Heart right ventricle (tissue), 16 donors: ENCODE data around the gene BRF1. TPM values are rescaled to one million over a fixed set of nuclear protein-coding genes. Genes with fewer than 3 reads are reported as not detected.
A peak's percentile ranks its signal among the peaks of the same experiment; 100 is the strongest.
"Not testable (repeated sequence)": the region's sequence is repeated elsewhere in the genome, so short reads cannot be mapped to it uniquely, and the experiment has no call there.

Experiments
- ATAC-seq, 8 donors: fragments of 200-7000 bp; cut with Tn5 transposase; one replicate each; pipeline ENCODE4 v1.9.1; 2020; ENCODE audit warnings: mild to moderate bottlenecking in 8 of 8, moderate library complexity in 8 of 8, moderate number of reproducible peaks in 1 of 8
- DNase-seq, 2 donors: peaks; one replicate each; pipeline ENCODE4 v3.0.0-alpha.2; 2020
- H3K27ac ChIP-seq, 10 donors: fragments of 200-600 bp; sonication (generic) in 2 of 10; one replicate each; pipeline versions ENCODE4 v1.5.0 to v1.8.0; 2020 to 2022; ENCODE audit warnings: mild to moderate bottlenecking in 3 of 10
- H3K27me3 ChIP-seq, 7 donors: fragments of 200-600 bp; one replicate each; pipeline ENCODE4 v1.8.0; 2021 to 2022; ENCODE audit warnings: mild to moderate bottlenecking in 2 of 7
- H3K36me3 ChIP-seq, 9 donors: fragments of 200-600 bp; sonication (generic) in 1 of 9; one replicate each; pipeline versions ENCODE4 v1.5.0 to v1.8.0; 2020 to 2022; ENCODE audit warnings: mild to moderate bottlenecking in 2 of 9
- H3K4me1 ChIP-seq, 9 donors: fragments of 200-600 bp; sonication (generic) in 1 of 9; one replicate each; pipeline versions ENCODE4 v1.5.0 to v1.8.0; 2020 to 2022; ENCODE audit warnings: mild to moderate bottlenecking in 4 of 9
- H3K4me3 ChIP-seq, 10 donors: fragments of 200-600 bp; sonication (generic) in 2 of 10; one replicate each; pipeline versions ENCODE4 v1.5.0 to v1.8.0; 2020 to 2022; ENCODE audit warnings: mild to moderate bottlenecking in 7 of 10, moderate library complexity in 2 of 10
- H3K9me3 ChIP-seq, 11 donors: fragments of 200-600 bp in 10 of 11; sonication (generic) in 2 of 11; one replicate each; pipeline versions ENCODE4 v1.5.0 to v1.8.0; 2013 to 2022; ENCODE audit warnings: mild to moderate bottlenecking in 2 of 11, control low read depth in 1 of 11, moderate library complexity in 1 of 11
- CTCF ChIP-seq, 9 donors: fragments of 200-600 bp; sonication (generic) in 2 of 9; IDR thresholded peaks; one replicate each; pipeline versions ENCODE4 v1.5.0 to v1.8.0; 2021 to 2022; ENCODE audit warnings: antibody characterized with exemption in 9 of 9, mild to moderate bottlenecking in 5 of 9, moderate library complexity in 1 of 9
- WGBS, 2 donors: extraction: QIAGEN DNeasy Blood & Tissue Kit; methylation state at CpG; one replicate each; pipeline ENCODE4 v1.1.7; 2013; ENCODE audit warnings: inconsistent platforms in 1 of 2; 5-methylcytosine and 5-hydroxymethylcytosine counted together
- intact Hi-C, 10 donors: fragments of 100-400 bp; cut with DNase I; formaldehyde crosslinking; loops; one replicate each; pipeline versions ENCODE4 v1.11.1 to v1.14.2; 2022
- polyA plus RNA-seq, 2 donors: library from polyadenylated mRNA; stranded (reverse); fragments of 200-250 nt; gene quantifications; one replicate each; pipeline ENCODE4 v1.2.3, GENCODE V29; 2013
- total RNA-seq, 10 donors: library from RNA; stranded (reverse); fragmentation: NEBNext Ultra II Directional in 3 of 10; extraction: Animal tissue kit (Norgen Biotek cat#: 25700) in 3 of 10; gene quantifications; one replicate each; pipeline versions ENCODE4 v1.2.1 to v1.2.4, GENCODE V29; 2021 to 2023
- donor health status: Arrhythmogenic right ventricular cardiomyopathy.
- donor health status: ischemic (EF 13 %, LVEDD 7.1; RV severe dilation, severe dysfunction).
- donor health status: healthy with polysubstance abuse.
- donor health status: DM: no; HTN: yes; CAD: no.
- donor health status: DM: no; HTN: no; CAD: no.
- donor health status: ischemic (EF 25% LVEDD 6.9; RV normal size, moderate dysfunction).
- donor health status: ischemic (EF 25% LVEDD 5.7; RV mildly dilated, moderate dysfunction).
- donor health status: healthy.
- donor health status: DM: yes; HTN: yes; CAD: no.
- donor health status: Ischemic cardiomyopathy.
- donor health status: ischemic (EF 35%, LVEDD 5.7; RV mildly dilated, moderate dysfunction).
- donor health status: nonischemic (EF 11% LVEDD 7.7; RV severe dilation, severe dysfunction).
- donor health status: DM: yes; HTN: yes; CAD: no.
- donor health status: PGD.
- donor health status: ischemic (EF 29% LVEDD 5.4; RV normal size, mild dysfunction).
- donor health status: nonischemic (EF 23%, LVEDD 6.1; RV moderate dilation, normal function).

BRF1 gene
- total and polyA plus RNA-seq, 12 donors = 12.7 to 30.8 (median 16.2) TPM

- Histone ChIP-seq H3K4me1 (peaks cover 46 to 99% (median 79%) of the 10 kb centered on the region in 9 donors), H3K9me3 (no peaks in the 10 kb centered on the region), H3K27me3 (no peaks in the 10 kb centered on the region), H3K4me3 (no peak overlapping the region), H3K36me3 (no peaks in the 10 kb centered on the region), H3K27ac (peak overlapping the region in 7 of 10 donors; percentile 10 to 57 (median 25))
- DNase-seq (no peak), ATAC-seq (peak in 3 of 8 donors; percentile 5 to 38 (median 14))
- WGBS, 2 donors = 63 to 71% methylated on average over 13 of the region's 13 CpGs
- intact Hi-C loops = no loop called here
- no peak for TF ChIP-seq CTCF (IDR thresholded peaks at IDR 0.05)
Observed at GRCh38 chr14:105330491-105330895, 29.7 kb upstream of the BRF1 start.

DNA sequence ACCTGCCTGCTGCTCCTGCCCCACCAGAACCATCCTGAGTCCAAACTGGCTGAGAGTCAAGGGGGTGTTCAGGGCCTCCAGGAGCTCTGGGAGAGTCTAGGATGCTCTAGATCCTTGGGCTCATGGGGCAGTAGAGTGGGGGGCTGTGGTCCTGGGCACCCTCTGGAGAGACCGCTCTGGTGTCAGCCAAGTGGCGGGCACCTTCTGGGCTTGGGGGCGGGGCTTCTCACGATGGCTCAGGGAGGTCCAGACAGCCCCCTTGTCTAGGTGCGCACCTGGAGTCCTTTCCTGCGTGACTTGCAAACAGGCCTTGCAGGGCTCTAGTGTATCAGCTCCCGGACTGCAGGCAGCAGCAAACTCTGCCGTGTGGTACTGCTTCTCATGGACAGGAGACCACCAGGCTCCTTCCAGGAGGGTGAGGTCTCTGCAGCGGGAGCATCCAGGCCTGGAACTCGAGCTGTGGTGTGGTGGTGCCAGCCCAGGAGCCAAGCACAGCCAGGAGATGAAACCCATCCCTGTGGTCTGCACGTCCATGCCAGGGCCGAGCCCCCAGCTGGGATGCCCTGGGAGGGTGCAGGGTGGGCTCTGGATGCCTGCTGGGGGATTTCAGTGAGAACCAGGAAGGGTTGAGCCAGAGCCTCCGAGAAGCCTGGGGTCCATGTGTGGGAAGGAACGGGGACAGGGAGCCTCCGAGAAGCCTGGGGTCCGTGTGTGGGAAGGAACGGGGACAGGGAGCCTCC lies 28.8 kb upstream of the BRF1 start:
- DNase-seq (no peak), ATAC-seq (no peak)
- Histone ChIP-seq H3K4me1 (peaks cover 49 to 99% (median 84%) of the 10 kb centered on the region in 9 donors), H3K27me3 (no peaks in the 10 kb centered on the region), H3K36me3 (no peaks in the 10 kb centered on the region), H3K4me3 (no peak overlapping the region), H3K27ac (peak overlapping the region in 1 of 10 donors; percentile 75), H3K9me3 (no peaks in the 10 kb centered on the region)
- WGBS, 2 donors = 91 to 93% methylated on average over 17 of the region's 17 CpGs
- intact Hi-C loops = no loop called here
- no peak for TF ChIP-seq CTCF (IDR thresholded peaks at IDR 0.05)

DNA sequence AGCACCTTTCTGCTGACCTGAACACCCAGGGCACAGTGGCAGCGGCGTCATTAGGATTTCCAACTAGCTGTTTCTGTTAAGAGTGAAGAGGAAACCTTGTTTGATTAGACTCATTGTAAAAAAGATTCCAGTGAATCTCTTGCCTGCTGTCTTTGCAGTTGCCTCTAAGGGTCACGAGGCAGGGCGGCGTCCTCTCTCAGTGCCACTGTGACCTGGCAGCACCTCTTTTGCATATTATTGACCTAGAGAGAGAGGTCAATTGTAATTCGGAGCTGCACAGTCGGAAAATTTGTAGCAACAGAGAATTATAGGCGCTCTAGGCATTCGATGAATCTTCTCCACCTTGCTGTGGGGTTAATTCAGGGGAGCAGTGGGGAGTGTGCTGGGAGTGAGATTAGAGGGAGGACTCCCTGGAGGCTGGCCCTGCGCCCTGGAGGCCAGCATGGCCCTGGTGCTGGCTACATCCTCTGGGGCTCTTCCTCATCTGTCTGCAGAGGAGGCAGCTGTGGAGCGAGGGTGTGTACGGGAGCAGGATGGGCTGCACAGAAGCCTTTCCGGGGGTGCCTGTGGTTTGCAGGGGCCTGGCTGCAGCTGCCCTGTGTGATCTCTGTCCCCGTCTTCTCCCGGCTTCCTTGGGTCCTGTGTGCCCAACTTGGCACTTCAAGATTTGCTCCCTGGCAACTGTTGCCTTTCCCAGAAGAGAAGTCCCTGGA lies 28.0 kb upstream of the BRF1 start:
- intact Hi-C loops = no loop called here
- no peak for DNase-seq
- no peak overlapping the region for H3K4me3 ChIP-seq
- H3K4me1 ChIP-seq = peaks cover 47 to 99% (median 84%) of the 10 kb centered on the region in 9 donors
- H3K36me3 ChIP-seq = no peaks in the 10 kb centered on the region
- WGBS, 2 donors = 64 to 66% methylated on average over 15 of the region's 15 CpGs
- H3K9me3 ChIP-seq = no peaks in the 10 kb centered on the region
- peak overlapping the region in 7 of 10 donors; percentile 19 to 75 (median 45) for H3K27ac ChIP-seq
- no peaks in the 10 kb centered on the region for H3K27me3 ChIP-seq
- ATAC-seq = no peak
- TF ChIP-seq CTCF (IDR thresholded peaks at IDR 0.05) = no peak

GRCh38 chr14:105328070-105328677 lies 27.4 kb upstream of the BRF1 start:
- intact Hi-C loops = no loop called here
- H3K27me3 ChIP-seq = no peaks in the 10 kb centered on the region
- H3K4me3 ChIP-seq = no peak overlapping the region
- H3K4me1 ChIP-seq = peaks cover 45 to 99% (median 84%) of the 10 kb centered on the region in 9 donors
- peak overlapping the region in 8 of 10 donors; percentile 19 to 75 (median 44) for H3K27ac ChIP-seq
- no peaks in the 10 kb centered on the region for H3K9me3 ChIP-seq
- ATAC-seq (no peak), DNase-seq (no peak)
- no peak for TF ChIP-seq CTCF (IDR thresholded peaks at IDR 0.05)
- H3K36me3 ChIP-seq = peaks cover 0 to 2% (median 0%) of the 10 kb centered on the region in 9 donors
- WGBS, 2 donors = 59 to 67% methylated on average over 12 of the region's 12 CpGs

DNA sequence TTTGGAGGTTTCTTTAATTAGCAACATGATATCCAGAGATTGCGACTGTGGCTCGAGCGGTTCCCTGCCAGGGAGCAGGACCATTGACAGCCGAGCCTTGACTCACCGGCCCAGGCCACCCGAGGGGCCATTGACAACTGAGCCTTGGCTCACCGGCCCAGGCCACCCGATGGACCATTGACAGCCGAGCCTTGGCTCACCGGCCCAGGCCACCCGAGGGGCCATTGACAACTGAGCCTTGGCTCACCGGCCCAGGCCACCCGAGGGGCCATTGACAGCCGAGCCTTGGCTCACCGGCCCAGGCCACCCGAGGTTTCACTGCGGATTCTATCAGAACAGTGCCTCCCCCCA lies 26.9 kb upstream of the BRF1 start:
- H3K36me3 ChIP-seq, ATAC-seq, H3K27me3 ChIP-seq, H3K9me3 ChIP-seq, DNase-seq, H3K4me3 ChIP-seq, intact Hi-C loops: not testable (repeated sequence)
- WGBS, 2 donors = 61 to 63% methylated on average over 17 of the region's 17 CpGs
- peak overlapping the region in 6 of 10 donors; percentile 33 to 75 (median 44) for H3K27ac ChIP-seq
- peaks cover 45 to 99% (median 87%) of the 10 kb centered on the region in 9 donors for H3K4me1 ChIP-seq
